NCI-H1436 (cell line): Measurements from ENCODE around the gene ZCCHC14.
"Not testable (repeated sequence)": the region's sequence is repeated elsewhere in the genome, so short reads cannot be mapped to it uniquely, and the experiment has no call there.

Experiments used
- DNase-seq: peaks from one replicate; lab custom pipeline; 2025; lab: John Stamatoyannopoulos, UW

Gene ZCCHC14

GRCh38 chr16:87497023-87497766 is 4.4 kb upstream of the ZCCHC14 start:
- DNase-seq: not testable (repeated sequence)

GRCh38 chr16:87496447-87496801 is 3.6 kb upstream of the ZCCHC14 start:
- DNase-seq: no peak

GRCh38 chr16:87495578-87496446 is 3.0 kb upstream of the ZCCHC14 start:
- no peak for DNase-seq

GRCh38 chr16:87493608-87494280 is 920 bp upstream of the ZCCHC14 start:
- DNase-seq: no peak

- DNase-seq: no peak
Observed at GRCh38 chr16:87492291-87492630, 563 bp downstream of the ZCCHC14 start.

- DNase-seq: no peak
Observed at GRCh38 chr16:87491522-87492290, 1.1 kb downstream of the ZCCHC14 start.

GRCh38 chr16:87490799-87491521 is 1.9 kb downstream of the ZCCHC14 start:
- DNase-seq: not testable (repeated sequence)

- DNase-seq: no peak
Observed at GRCh38 chr16:87490096-87490798, 2.6 kb downstream of the ZCCHC14 start.

GRCh38 chr16:87489434-87490045 is 3.3 kb downstream of the ZCCHC14 start:
- no peak for DNase-seq

GRCh38 chr16:87488960-87489359 is 3.9 kb downstream of the ZCCHC14 start:
- DNase-seq: not testable (repeated sequence)

GRCh38 chr16:87487361-87487924 is 5.4 kb downstream of the ZCCHC14 start:
- peak; percentile 40 for DNase-seq

GRCh38 chr16:87486713-87487247 is 6.0 kb downstream of the ZCCHC14 start:
- no peak for DNase-seq

GRCh38 chr16:87486282-87486681 is 6.5 kb downstream of the ZCCHC14 start:
- no peak for DNase-seq

GRCh38 chr16:87485792-87486191 is 7.0 kb downstream of the ZCCHC14 start:
- DNase-seq: not testable (repeated sequence)

GRCh38 chr16:87484487-87485331 is 8.1 kb downstream of the ZCCHC14 start:
- no peak for DNase-seq

GRCh38 chr16:87483481-87483880 is 9.3 kb downstream of the ZCCHC14 start:
- no peak for DNase-seq

GRCh38 chr16:87482670-87483069 is 10.2 kb downstream of the ZCCHC14 start:
- DNase-seq: not testable (repeated sequence)

- no peak for DNase-seq
Observed at GRCh38 chr16:87482266-87482665, 10.6 kb downstream of the ZCCHC14 start.

- not testable (repeated sequence) for DNase-seq
Observed at GRCh38 chr16:87481711-87482110, 11.1 kb downstream of the ZCCHC14 start.
